SIG-M5 (cell line): Measurements from ENCODE around the gene HERC3.

Source experiments
- DNase-seq: peaks from one replicate; lab custom pipeline; 2025; lab: John Stamatoyannopoulos, UW

The HERC3 gene

DNA sequence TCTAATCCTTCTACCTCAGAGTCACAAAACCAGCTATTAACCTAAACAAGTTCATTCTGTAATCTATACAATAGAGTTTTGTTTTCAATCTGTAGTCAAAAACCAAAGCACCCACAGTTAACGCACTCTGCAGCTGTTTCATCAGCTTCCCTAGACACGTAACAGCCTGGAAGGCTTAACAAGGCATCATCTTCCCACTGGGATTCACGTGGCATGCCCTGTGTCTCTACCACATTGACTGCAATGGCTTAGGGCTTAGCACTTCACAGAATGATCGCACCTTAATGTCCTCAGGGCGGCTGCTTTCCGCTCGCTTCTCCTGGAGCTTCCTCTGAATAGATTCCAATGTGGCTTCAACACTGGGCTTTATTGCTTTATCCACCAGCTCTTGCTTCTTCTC is 155.1 kb downstream of the HERC3 start:
- DNase-seq, result no peak

DNA sequence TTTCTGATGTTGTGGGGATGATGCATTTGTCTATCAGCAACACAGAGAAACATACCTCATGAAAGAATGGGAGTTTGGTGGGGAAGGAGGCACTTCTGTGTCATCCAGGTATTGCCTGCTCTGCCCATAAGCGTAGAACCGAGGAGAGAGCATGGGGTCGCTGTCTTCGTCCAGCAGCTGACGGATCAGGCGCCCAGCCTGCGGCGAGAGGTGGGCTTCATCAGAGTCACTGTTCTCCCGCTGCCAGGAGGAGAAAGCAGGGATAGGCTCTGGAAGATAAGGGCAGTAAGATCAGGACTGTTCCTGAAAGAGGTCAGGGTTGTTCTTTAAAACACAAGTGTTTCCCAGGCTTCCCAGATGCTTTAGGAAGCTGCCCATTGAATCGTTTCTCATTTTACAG is 158.1 kb downstream of the HERC3 start:
- no peak for DNase-seq

DNA sequence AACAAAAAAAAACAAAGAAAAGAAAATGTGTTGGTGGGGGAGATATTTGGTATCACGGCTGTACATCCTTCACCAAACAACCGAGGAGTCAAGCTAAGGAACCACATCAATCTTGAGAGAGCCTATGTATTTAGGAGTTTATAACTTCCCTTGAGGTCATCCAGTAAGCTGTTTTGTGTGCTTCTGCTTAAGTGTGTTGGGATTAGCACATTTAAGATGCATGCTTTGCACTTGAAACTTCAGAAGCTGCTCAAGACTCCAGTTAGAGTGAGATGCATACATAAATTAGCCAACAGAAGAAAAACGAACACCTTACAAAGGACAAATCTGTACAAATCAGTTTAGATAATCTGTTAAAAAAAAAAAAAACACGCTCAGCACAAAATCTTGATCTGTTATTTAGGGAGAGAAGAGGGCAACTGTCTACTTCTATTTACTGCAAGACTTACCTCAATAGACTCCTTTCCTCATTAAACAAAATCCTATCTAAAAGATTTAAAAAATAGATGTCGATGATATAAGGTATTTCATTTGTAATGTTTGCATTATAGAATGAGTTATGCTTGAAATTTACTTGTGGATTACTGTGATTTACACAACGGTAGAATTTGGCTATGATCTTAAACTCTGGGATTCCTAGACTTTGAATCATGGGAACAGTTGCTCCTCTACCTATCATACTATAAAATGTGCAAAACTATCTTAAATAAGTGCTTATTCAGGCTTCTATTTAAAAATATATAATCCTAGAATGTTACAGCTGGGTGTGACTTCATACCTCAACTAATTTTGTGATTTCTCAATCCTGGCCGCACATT is 159.2 kb downstream of the HERC3 start:
- DNase-seq, result no peak

DNA sequence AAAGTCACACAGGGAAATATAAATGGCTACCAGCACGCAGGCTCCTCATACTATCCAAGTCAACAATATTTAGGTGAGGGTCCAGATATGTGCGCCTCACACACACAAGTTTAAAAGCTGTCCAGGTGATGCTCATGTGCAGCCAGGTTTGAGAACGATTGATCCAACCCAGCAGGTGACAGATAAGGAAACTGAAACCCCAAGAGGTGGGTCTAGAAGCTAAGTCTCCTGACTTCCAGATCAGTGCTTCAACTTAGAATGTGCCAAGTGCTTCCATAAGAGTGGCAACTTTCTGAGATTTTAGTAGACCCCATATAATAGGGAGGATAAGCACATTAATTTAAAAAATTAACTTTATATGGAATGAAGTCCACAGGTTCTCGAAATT is 159.8 kb downstream of the HERC3 start:
- no peak for DNase-seq

DNA sequence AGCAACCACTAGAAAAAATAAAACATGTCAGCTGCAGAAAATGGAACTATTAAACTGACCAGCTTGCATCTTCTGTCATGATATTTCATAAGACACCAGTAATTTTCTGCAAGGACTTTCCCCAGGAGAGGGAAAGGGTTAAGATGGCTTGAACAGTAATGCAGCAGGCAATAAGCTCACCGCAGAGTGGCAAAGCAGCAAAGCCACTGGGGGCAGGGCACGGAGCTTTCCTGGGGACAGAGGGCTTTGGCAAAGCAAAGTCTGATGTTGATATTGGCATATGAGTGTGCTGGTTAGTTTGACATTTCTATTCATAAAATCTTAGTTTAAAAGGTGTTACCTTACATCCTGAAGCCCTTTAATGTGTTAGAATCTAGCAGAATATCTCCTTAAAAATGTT is 160.5 kb downstream of the HERC3 start:
- no peak for DNase-seq

DNA sequence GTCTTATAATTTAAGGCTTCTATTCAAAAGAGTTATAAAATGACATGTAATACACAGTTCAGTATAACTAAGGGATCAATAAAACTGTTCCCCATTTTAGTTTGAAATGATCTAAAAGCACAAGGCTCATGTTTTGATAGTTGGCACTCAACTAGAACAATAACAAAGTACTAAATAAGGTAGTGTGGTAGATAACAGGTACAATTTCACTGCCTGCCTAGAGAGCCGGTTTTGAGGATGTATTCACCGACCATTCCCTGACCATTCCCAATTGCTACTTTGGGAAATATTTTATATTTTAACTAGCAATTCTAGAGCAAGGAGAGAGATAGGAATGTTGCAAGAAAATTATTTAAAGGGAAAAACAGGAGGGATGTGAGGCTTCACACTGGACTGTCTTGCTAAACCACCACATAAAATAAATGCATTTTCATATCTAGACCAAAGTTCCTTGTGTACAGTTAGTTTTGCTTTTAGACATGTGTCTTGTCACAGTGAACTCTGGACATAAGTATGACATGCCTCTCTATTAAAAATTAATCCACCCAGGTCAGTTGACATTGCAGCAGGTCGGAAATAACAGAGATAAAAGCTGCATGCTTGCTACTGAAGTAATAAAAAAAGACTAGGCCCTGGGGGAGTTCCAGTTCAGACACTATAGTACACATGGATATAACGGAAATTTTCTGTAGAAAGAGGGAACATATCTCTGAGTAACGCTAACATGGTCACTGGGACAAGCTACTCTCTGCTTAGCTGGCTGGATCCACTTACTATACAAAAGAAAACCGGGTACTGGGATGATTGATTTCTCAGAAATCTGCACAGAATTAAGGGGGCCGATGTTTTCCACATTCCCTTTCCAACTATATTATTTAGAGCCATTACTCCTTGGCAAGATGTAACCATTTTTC is 161.6 kb downstream of the HERC3 start:
- no peak for DNase-seq

DNA sequence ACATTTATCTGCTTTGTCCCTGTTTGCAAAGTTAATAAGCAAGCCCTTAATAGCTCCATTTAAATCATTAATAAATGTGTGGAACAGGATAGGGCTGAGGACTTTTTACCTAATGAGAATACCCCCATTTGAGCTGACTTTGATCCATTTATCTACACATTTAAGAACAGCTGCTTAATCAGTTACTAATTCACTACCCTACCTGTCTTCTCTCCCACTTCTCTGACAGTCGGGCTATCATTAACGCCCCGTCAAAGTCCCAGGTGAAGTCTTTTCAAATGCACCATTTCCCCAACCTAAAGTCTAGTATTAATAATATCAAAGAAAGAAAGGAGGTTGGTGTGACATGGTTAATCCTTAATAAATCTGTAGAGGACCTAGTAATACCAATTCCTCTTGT is 162.5 kb downstream of the HERC3 start:
- no peak for DNase-seq

DNA sequence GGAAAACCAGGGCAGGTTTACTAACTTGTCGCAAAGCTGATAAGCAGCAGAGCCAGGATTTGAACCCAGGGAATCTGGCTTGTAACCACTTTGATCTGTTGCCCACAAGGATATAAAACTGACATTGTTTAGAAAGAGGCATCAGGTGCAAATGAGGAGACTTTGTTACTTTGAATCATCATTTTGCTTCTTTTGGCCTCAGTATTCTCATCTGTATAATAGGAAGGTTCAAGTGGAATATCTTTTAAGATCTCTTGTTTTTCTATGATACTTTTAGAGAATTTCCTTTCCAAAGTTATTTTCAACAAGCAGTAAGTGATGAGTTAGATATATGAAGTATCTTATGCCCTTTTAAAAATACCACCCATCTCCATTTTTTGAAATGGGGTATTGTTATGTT is 163.2 kb downstream of the HERC3 start:
- DNase-seq, result no peak

DNA sequence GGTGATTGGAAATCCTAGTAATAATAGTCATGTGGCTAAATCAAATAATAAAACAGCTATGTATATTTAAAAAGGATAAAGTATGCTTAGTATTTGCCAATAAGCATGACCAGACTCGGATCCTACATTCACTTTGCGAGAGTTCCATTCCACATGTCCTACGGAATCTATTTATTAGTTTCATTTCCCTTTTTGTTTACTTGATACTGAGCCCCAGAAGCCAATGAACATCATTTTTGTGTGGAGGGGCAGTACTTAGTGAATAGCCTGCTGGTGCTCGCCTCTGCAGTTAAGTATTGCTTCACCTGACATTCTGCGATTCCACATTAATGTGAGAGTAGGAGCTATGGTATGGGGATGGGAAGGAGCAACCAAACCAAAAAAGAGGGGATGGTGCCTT is 163.9 kb downstream of the HERC3 start:
- DNase-seq, result no peak

DNA sequence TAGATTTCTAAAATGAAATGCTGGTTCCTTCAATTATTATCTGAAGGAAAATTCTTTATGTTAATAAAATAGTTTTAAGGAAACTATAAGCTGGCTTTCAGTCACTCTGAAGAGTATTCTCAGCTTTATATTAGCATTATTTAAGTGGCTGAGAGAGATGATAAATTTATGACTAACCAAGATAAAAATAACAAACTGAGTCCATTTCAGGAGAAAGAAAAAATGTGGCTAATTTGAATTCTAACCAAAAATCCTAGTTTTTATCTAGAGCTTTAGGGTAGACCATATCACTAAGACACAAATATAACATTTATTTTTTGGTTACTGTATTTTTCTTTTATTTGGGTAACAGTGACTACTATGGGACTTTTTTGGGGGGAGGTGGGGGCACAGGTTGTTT is 164.8 kb downstream of the HERC3 start:
- no peak for DNase-seq

DNA sequence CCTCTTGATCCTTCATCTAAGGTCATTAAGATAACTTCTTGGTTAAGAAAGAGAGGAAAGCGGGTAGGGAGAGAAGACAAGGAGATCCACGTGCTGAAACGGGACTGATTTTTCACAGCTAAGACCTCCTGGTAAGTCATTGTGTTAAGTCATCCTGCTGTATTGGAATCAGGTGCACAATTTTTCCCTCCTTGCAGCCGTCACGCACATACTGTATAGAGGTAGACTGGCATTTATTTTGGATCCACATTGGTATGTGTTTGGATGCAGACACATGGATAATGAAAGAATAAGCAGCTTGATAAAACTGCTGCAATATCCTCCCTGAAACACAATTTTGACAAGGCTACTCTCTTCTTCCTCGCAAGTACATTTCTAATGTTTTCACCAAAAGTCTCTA is 165.5 kb downstream of the HERC3 start:
- no peak for DNase-seq
